Measurements from ENCODE around the gene MRGPRX1.
"Not testable (repeated sequence)": the region's sequence is repeated elsewhere in the genome, so short reads cannot be mapped to it uniquely, and the experiment has no call there.

MRGPRX1 gene

DNA sequence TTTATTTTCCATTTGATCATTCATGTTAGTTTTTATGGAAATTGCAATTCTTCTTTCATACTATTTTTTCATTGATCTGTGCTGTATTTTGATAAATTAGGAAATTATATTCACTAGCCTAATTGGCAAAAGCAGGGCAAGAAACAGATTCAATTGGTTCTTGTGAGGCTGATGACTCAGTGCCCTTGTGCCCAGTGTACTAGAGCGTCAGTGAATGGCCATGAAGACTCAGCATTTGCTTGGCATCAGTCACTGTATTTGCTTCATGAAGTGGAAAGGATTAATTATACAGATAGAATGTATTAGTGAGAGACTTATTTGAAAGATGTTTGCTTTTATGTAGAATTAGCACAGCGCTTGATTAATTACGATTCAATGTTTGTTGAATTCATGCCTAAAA is 31.8 kb downstream of the MRGPRX1 start:
- DNase-seq (no peak), ATAC-seq (no peak)
- Mint-ChIP-seq H3K36me3 (ENCODE audit: low read depth) (no peaks in the 10 kb centered on the region), H3K27me3 (peaks cover 3% of the 10 kb centered on the region), H3K4me3 (no peak overlapping the region), H3K27ac (no peak overlapping the region), H3K9me3 (no peaks in the 10 kb centered on the region), H3K4me1 (no peaks in the 10 kb centered on the region)

DNA sequence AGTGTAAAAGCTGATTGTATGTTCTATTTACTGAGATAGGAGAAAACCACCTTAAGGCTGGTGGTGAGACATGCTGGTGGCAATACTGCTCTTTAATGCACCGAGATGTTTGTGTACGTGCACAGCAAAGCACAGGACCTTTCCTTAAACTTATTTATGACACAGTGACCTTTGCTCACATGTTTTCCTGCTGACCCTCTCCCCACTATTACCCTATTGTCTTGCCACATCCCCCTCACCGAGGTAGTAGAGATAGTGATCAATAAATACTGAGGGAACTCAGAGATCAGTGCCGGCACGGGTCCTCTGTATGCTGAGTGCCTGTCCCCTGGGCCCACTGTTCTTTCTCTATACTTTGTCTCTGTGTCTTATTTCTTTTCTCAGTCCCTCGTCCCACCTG is 38.6 kb downstream of the MRGPRX1 start:
- not testable (repeated sequence) for H3K4me1 Mint-ChIP-seq; H3K9me3 Mint-ChIP-seq; ATAC-seq; H3K27ac Mint-ChIP-seq; H3K4me3 Mint-ChIP-seq; DNase-seq; H3K36me3 Mint-ChIP-seq (ENCODE audit: low read depth)
- peaks cover 37% of the 10 kb centered on the region for H3K27me3 Mint-ChIP-seq

- not testable (repeated sequence) for H3K36me3 Mint-ChIP-seq (ENCODE audit: low read depth); ATAC-seq; H3K4me3 Mint-ChIP-seq; H3K9me3 Mint-ChIP-seq; H3K27ac Mint-ChIP-seq; DNase-seq; H3K4me1 Mint-ChIP-seq
- peaks cover 39% of the 10 kb centered on the region for H3K27me3 Mint-ChIP-seq
Measured at GRCh38 chr11:18900151-18900611, 39.0 kb downstream of the MRGPRX1 start.

- H3K27ac Mint-ChIP-seq; H3K4me1 Mint-ChIP-seq; H3K4me3 Mint-ChIP-seq; H3K36me3 Mint-ChIP-seq (ENCODE audit: low read depth); ATAC-seq; DNase-seq; H3K9me3 Mint-ChIP-seq: not testable (repeated sequence)
- H3K27me3 Mint-ChIP-seq, result peaks cover 13% of the 10 kb centered on the region
Measured at GRCh38 chr11:18891712-18892111, 47.5 kb downstream of the MRGPRX1 start.

- no peak for ATAC-seq
- Mint-ChIP-seq H3K4me3 (no peak overlapping the region), H3K27ac (no peak overlapping the region), H3K4me1 (no peaks in the 10 kb centered on the region), H3K27me3 (peaks cover 13% of the 10 kb centered on the region), H3K9me3 (no peaks in the 10 kb centered on the region), H3K36me3 (ENCODE audit: low read depth) (no peaks in the 10 kb centered on the region)
- no peak for DNase-seq
Measured at GRCh38 chr11:18890615-18891014, 48.6 kb downstream of the MRGPRX1 start.
